ENCODE measurements around the gene TMEM127. TPM values are rescaled to one million over a fixed set of nuclear protein-coding genes. Genes with fewer than 3 reads are reported as not detected.

Gene TMEM127
- total and polyA plus RNA-seq, 2 donors (not counting 1 experiment from before 2014, with no cell fraction given): 21.5 to 48.0 TPM

DNA sequence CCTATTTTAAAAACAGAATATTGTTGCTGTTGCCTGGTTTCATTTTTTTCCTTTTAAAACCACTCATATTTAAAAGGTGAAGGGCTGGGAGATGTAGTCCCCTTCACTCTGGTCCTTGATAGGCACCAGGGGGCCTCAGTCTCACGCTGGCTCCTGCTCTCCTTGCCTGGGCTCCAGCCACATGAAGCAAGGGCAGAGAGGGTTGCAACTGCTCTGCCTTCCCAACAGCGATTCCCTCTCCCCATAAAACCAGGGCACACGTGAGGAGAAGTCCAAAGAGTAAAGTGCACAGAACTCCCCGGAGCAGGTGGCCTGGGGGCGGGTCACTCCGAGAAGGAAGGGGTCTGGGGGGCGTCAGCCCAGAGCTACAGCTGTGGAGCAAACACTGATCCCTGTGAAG, 12.8 kb downstream of the TMEM127 start:
- H3K79me2 ChIP-seq (ENCODE audit: control insufficient read depth, insufficient read depth, low read length): peaks cover 42% of the 10 kb centered on the region
- Mint-ChIP-seq H3K4me1 (peaks cover 32% of the 10 kb centered on the region), H3K9me3 (ENCODE audit: insufficient read depth) (no peaks in the 10 kb centered on the region), H3K27ac (no peak overlapping the region), H3K27me3 (no peaks in the 10 kb centered on the region), H3K4me3 (no peak overlapping the region)
- H3K4me1 ChIP-seq (ENCODE audit: control insufficient read depth in 2 of 2, insufficient read depth in 2 of 2, low read length in 2 of 2): peaks cover 32 to 37% of the 10 kb centered on the region in 2 donors
- H3K9me3 ChIP-seq (ENCODE audit: control extremely low read depth in 1 of 3, control insufficient read depth in 2 of 3, insufficient read depth in 1 of 3, low read length in 2 of 3): no peaks in the 10 kb centered on the region
- no peaks in the 10 kb centered on the region for H3K27me3 ChIP-seq (replicated peaks in 1 of 4; ENCODE audit: control extremely low read depth in 1 of 4, control insufficient read depth in 3 of 4, insufficient read depth in 4 of 4, low read length in 3 of 4)
- no peak overlapping the region for H3K4me2 ChIP-seq (replicated peaks; ENCODE audit: low read depth, low read length, poor library complexity, severe bottlenecking)
- TF ChIP-seq EZH2 (IDR thresholded peaks at IDR 0.05; ENCODE audit: borderline replicate concordance, insufficient read depth, low read depth, low read length, poor library complexity, severe bottlenecking): no peak
- TF ChIP-seq, protein P1, sequence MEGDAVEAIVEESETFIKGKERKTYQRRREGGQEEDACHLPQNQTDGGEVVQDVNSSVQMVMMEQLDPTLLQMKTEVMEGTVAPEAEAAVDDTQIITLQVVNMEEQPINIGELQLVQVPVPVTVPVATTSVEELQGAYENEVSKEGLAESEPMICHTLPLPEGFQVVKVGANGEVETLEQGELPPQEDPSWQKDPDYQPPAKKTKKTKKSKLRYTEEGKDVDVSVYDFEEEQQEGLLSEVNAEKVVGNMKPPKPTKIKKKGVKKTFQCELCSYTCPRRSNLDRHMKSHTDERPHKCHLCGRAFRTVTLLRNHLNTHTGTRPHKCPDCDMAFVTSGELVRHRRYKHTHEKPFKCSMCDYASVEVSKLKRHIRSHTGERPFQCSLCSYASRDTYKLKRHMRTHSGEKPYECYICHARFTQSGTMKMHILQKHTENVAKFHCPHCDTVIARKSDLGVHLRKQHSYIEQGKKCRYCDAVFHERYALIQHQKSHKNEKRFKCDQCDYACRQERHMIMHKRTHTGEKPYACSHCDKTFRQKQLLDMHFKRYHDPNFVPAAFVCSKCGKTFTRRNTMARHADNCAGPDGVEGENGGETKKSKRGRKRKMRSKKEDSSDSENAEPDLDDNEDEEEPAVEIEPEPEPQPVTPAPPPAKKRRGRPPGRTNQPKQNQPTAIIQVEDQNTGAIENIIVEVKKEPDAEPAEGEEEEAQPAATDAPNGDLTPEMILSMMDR (IDR thresholded peaks at IDR 0.05): no peak
- H2AFZ ChIP-seq (ENCODE audit: insufficient read depth, low read depth, low read length, poor library complexity, severe bottlenecking): no peak overlapping the region
- peaks cover 0 to 60% of the 10 kb centered on the region in 2 experiments for H3K36me3 ChIP-seq (replicated peaks in 1 of 2; ENCODE audit: control extremely low read depth in 1 of 2, control insufficient read depth in 1 of 2, extremely low read depth in 1 of 2, insufficient read depth in 2 of 2, low read length in 1 of 2)
- H3K9ac ChIP-seq (ENCODE audit: low read length): no peak overlapping the region
- ChIA-PET CTCF (interaction anchor here (1.8 to 2.1 kb wide), 2 partner anchors 10 to 12 kb away, joined by 7 to 10 read pairs; no protein-coding TSS in a partner anchor), POLR2A (no interaction called here)
- H3K4me3 ChIP-seq (ENCODE audit: control extremely low read depth in 1 of 5, extremely low read depth in 1 of 5, insufficient read depth in 1 of 5, low read depth in 2 of 5, low read length in 4 of 5): no peak overlapping the region
- intact Hi-C loops (cut with micrococcal nuclease): no loop called here
- ATAC-seq (ENCODE audit: low read depth) (no peak), DNase-seq (no peak)
- H3K27ac ChIP-seq (ENCODE audit: low read length in 2 of 2): no peak overlapping the region
- 90% methylated on average over 7 of the region's 7 CpGs for WGBS (ENCODE audit: insufficient coverage)
- peaks cover 2% of the 10 kb centered on the region for H4K20me1 ChIP-seq (ENCODE audit: control insufficient read depth, insufficient read depth, low read length, poor library complexity, severe bottlenecking)

DNA sequence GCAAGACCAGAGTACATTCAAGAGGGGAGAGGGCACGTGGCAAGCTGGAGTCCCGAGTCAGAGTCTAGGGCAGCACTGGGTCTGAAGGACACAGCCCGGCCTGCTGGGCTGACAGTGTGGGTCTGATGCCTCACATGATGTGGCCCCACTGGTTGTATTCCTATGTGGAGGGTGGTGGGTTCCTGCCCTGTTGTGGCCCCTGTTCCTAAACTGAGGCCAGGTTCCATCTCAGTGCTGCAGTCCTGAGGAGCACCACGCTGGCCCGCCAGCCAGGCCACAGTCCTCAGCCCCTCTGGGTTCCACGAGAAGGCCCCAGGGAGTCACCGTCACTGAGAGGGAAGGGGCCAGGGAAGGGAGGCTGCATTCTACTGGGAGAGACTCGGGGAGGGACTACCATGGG, 13.3 kb downstream of the TMEM127 start:
- ATAC-seq (ENCODE audit: low read depth): no peak
- WGBS (ENCODE audit: insufficient coverage): 100% methylated on average over 8 of the region's 8 CpGs
- H3K27me3 Mint-ChIP-seq: no peaks in the 10 kb centered on the region

More for the DNA sequence above, 13.3 kb downstream of the TMEM127 start:
- Mint-ChIP-seq H3K4me1 (peaks cover 27% of the 10 kb centered on the region), H3K27ac (no peak overlapping the region), H3K4me3 (no peak overlapping the region), H3K9me3 (ENCODE audit: insufficient read depth) (no peaks in the 10 kb centered on the region)
- Histone ChIP-seq H4K20me1 (ENCODE audit: control insufficient read depth, insufficient read depth, low read length, poor library complexity, severe bottlenecking) (no peaks in the 10 kb centered on the region), H3K27ac (ENCODE audit: low read length in 2 of 2) (no peak overlapping the region), H3K4me3 (ENCODE audit: control extremely low read depth in 1 of 5, extremely low read depth in 1 of 5, insufficient read depth in 1 of 5, low read depth in 2 of 5, low read length in 4 of 5) (no peak overlapping the region), H3K27me3 (replicated peaks in 1 of 4; ENCODE audit: control extremely low read depth in 1 of 4, control insufficient read depth in 3 of 4, insufficient read depth in 4 of 4, low read length in 3 of 4) (no peaks in the 10 kb centered on the region), H3K9ac (ENCODE audit: low read length) (no peak overlapping the region), H2AFZ (ENCODE audit: insufficient read depth, low read depth, low read length, poor library complexity, severe bottlenecking) (no peak overlapping the region), H3K9me3 (ENCODE audit: control extremely low read depth in 1 of 3, control insufficient read depth in 2 of 3, insufficient read depth in 1 of 3, low read length in 2 of 3) (no peaks in the 10 kb centered on the region), H3K4me1 (ENCODE audit: control insufficient read depth in 2 of 2, insufficient read depth in 2 of 2, low read length in 2 of 2) (peaks cover 27 to 32% of the 10 kb centered on the region in 2 donors), H3K4me2 (replicated peaks; ENCODE audit: low read depth, low read length, poor library complexity, severe bottlenecking) (no peak overlapping the region), H3K36me3 (replicated peaks in 1 of 2; ENCODE audit: control extremely low read depth in 1 of 2, control insufficient read depth in 1 of 2, extremely low read depth in 1 of 2, insufficient read depth in 2 of 2, low read length in 1 of 2) (peaks cover 0 to 60% of the 10 kb centered on the region in 2 experiments), H3K79me2 (ENCODE audit: control insufficient read depth, insufficient read depth, low read length) (peaks cover 38% of the 10 kb centered on the region)
- intact Hi-C loops (cut with micrococcal nuclease): no loop called here
- POLR2A ChIA-PET: interaction anchor here (0.7 kb wide), 1 partner anchor 15 kb away, joined by 4 read pairs; no protein-coding TSS in a partner anchor
- no peak for TF ChIP-seq EZH2 (IDR thresholded peaks at IDR 0.05; ENCODE audit: borderline replicate concordance, insufficient read depth, low read depth, low read length, poor library complexity, severe bottlenecking)
- TF ChIP-seq, protein P1 (IDR thresholded peaks at IDR 0.05): no peak
- no peak for DNase-seq
- CTCF ChIA-PET: no interaction called here
